Measurements from ENCODE around the gene OR2V2.

GRCh38 chr5:181114284-181114843 is 33.0 kb upstream of the OR2V2 start:
- TF ChIP-seq BHLHE40 (IDR thresholded peaks at IDR 0.05; ENCODE audit: borderline replicate concordance in 1 of 2, low read depth in 2 of 2, low read length in 1 of 2), result no peak
- no peak for TF ChIP-seq SUZ12 (IDR thresholded peaks at IDR 0.05; ENCODE audit: unreplicated experiment)
- TF ChIP-seq ELK1 (IDR thresholded peaks at IDR 0.05; ENCODE audit: low read depth, low read length), result no peak
- no peak for TF ChIP-seq YBX1 (IDR thresholded peaks at IDR 0.05)
- no peak for TF ChIP-seq CTCF (IDR thresholded peaks at IDR 0.05 in 2 of 3, conservative IDR thresholded peaks at IDR 0.05 in 1 of 3; ENCODE audit: control insufficient read depth in 2 of 3, extremely low read depth in 1 of 3, insufficient read depth in 1 of 3, low read depth in 3 of 3, low read length in 3 of 3)
- TF ChIP-seq EGR1 (IDR thresholded peaks at IDR 0.05; ENCODE audit: borderline replicate concordance in 1 of 2, low read depth in 2 of 2, low read length in 2 of 2), result no peak
- no peak for TF ChIP-seq CHD1 (IDR thresholded peaks at IDR 0.05; ENCODE audit: low read depth, low read length)
- TF ChIP-seq PAX5 (IDR thresholded peaks at IDR 0.05; ENCODE audit: borderline replicate concordance, low read depth, low read length), result no peak
